CD4-positive, CD25-positive, alpha-beta regulatory T cell (primary cell): ENCODE measurements around the gene TRIM50. TPM values are rescaled to one million over a fixed set of nuclear protein-coding genes. Genes with fewer than 3 reads are reported as not detected.
"Not testable (repeated sequence)": the region's sequence is repeated elsewhere in the genome, so short reads cannot be mapped to it uniquely, and the experiment has no call there.

Experiments used
- ATAC-seq, 2 donors: fragments of 150-1000 bp; cut with Tn5 transposase; one replicate each; pipeline ENCODE4 v1.10.0; 2021; ENCODE audit warnings: low read depth in 2 of 2, moderate number of reproducible peaks in 2 of 2, moderate library complexity in 1 of 2
- DNase-seq, 3 donors: peaks; one replicate each; pipeline versions ENCODE4 v3.0.0 to v3.0.0-alpha.2; 2012 to 2022; ENCODE audit warnings: mixed read lengths in 1 of 3
- H3K27ac ChIP-seq: one replicate; pipeline ENCODE4 v1.7.0; 2013; ENCODE audit warnings: mild to moderate bottlenecking, low read length; ENCODE audit not compliant: insufficient read depth, poor library complexity, severe bottlenecking
- H3K27me3 ChIP-seq: one replicate; pipeline ENCODE4 v1.7.0; 2013; ENCODE audit warnings: low read length; ENCODE audit not compliant: control insufficient read depth, insufficient read depth
- H3K36me3 ChIP-seq: one replicate; pipeline ENCODE4 v1.7.0; 2013; ENCODE audit warnings: mild to moderate bottlenecking, low read length, moderate library complexity; ENCODE audit not compliant: control insufficient read depth, insufficient read depth
- H3K4me1 ChIP-seq: 2 replicates; pipeline ENCODE4 v1.7.0; 2013; ENCODE audit warnings: mild to moderate bottlenecking, low read length; ENCODE audit not compliant: insufficient read depth, control insufficient read depth, poor library complexity, severe bottlenecking
- H3K4me3 ChIP-seq: one replicate; pipeline ENCODE4 v1.7.0; 2013; ENCODE audit warnings: low read depth, mild to moderate bottlenecking, low read length, moderate library complexity
- H3K9me3 ChIP-seq, 2 experiments: 1 replicate in 1 of 2; 2 replicates in 1 of 2; pipeline ENCODE4 v1.7.0; 2013; ENCODE audit warnings: low read length in 2 of 2, mild to moderate bottlenecking in 1 of 2, moderate library complexity in 1 of 2; ENCODE audit not compliant: control insufficient read depth in 2 of 2
- H3K27ac Mint-ChIP-seq, 3 donors: one replicate each; pipeline ENCODE4 v1.8.0; 2020 to 2022; ENCODE audit warnings: mild to moderate bottlenecking in 3 of 3, mixed read lengths in 3 of 3, moderate library complexity in 2 of 3
- H3K27me3 Mint-ChIP-seq: one replicate; pipeline ENCODE4 v1.8.0; 2022; ENCODE audit warnings: mild to moderate bottlenecking, mixed read lengths
- H3K36me3 Mint-ChIP-seq: one replicate; pipeline ENCODE4 v1.8.0; 2020; ENCODE audit warnings: mixed read lengths
- H3K4me1 Mint-ChIP-seq, 4 donors: one replicate each; pipeline ENCODE4 v1.8.0; 2020 to 2022; ENCODE audit warnings: mixed read lengths in 4 of 4, mild to moderate bottlenecking in 1 of 4
- H3K4me3 Mint-ChIP-seq, 4 donors: one replicate each; pipeline ENCODE4 v1.8.0; 2020 to 2022; ENCODE audit warnings: mild to moderate bottlenecking in 4 of 4, mixed read lengths in 4 of 4, moderate library complexity in 3 of 4
- H3K9me3 Mint-ChIP-seq, 7 donors: one replicate each; pipeline ENCODE4 v1.8.0; 2020 to 2022; ENCODE audit warnings: mixed read lengths in 7 of 7, mild to moderate bottlenecking in 3 of 7, moderate library complexity in 2 of 7
- polyA plus RNA-seq, 4 donors: library from polyadenylated mRNA; unstranded; fragments of 300-500 nt; fragmentation: Illumina TruSeq; gene quantifications; one replicate each; pipeline ENCODE4 v1.2.3, GENCODE V29; 2021
- total RNA-seq: library from RNA; stranded (reverse); gene quantifications from one replicate; pipeline ENCODE4 v1.2.3, GENCODE V29; 2022

TRIM50 gene
- total and polyA plus RNA-seq, 5 donors from 2014 or later: not detected

GRCh38 chr7:73330772-73331171 lies 2.9 kb upstream of the TRIM50 start:
- peaks cover 6% of the 10 kb centered on the region for H3K27me3 Mint-ChIP-seq
- no peak for DNase-seq
- Histone ChIP-seq H3K27me3 (no peaks in the 10 kb centered on the region), H3K4me1 (no peaks in the 10 kb centered on the region), H3K9me3 (no peaks in the 10 kb centered on the region), H3K36me3 (no peaks in the 10 kb centered on the region), H3K27ac (no peak overlapping the region), H3K4me3 (no peak overlapping the region)
- H3K4me3 Mint-ChIP-seq: no peak overlapping the region
- ATAC-seq: no peak
- H3K4me1 Mint-ChIP-seq: no peaks in the 10 kb centered on the region
- no peak overlapping the region for H3K27ac Mint-ChIP-seq
- no peaks in the 10 kb centered on the region for H3K36me3 Mint-ChIP-seq
- H3K9me3 Mint-ChIP-seq: peaks cover 0 to 2% (median 0%) of the 10 kb centered on the region in 7 donors

- no peak overlapping the region for H3K4me3 ChIP-seq
- H3K9me3 Mint-ChIP-seq: peaks cover 0 to 2% (median 0%) of the 10 kb centered on the region in 7 donors
- no peak overlapping the region for H3K27ac Mint-ChIP-seq
- H3K4me1 ChIP-seq: no peaks in the 10 kb centered on the region
- H3K4me1 Mint-ChIP-seq: no peaks in the 10 kb centered on the region
- no peak for DNase-seq
- H3K36me3 Mint-ChIP-seq: no peaks in the 10 kb centered on the region
- no peak overlapping the region for H3K27ac ChIP-seq
- ATAC-seq: no peak
- peaks cover 6% of the 10 kb centered on the region for H3K27me3 Mint-ChIP-seq
- H3K36me3 ChIP-seq: no peaks in the 10 kb centered on the region
- no peaks in the 10 kb centered on the region for H3K9me3 ChIP-seq
- H3K27me3 ChIP-seq: no peaks in the 10 kb centered on the region
- H3K4me3 Mint-ChIP-seq: no peak overlapping the region
Measured at GRCh38 chr7:73329861-73330581, 2.1 kb upstream of the TRIM50 start.

- Mint-ChIP-seq H3K4me1 (peaks cover 0 to 11% (median 4%) of the 10 kb centered on the region in 4 donors), H3K27me3 (peaks cover 2% of the 10 kb centered on the region), H3K36me3 (no peaks in the 10 kb centered on the region), H3K9me3 (peaks cover 0 to 2% (median 0%) of the 10 kb centered on the region in 7 donors), H3K4me3 (no peak overlapping the region), H3K27ac (no peak overlapping the region)
- Histone ChIP-seq H3K9me3 (no peaks in the 10 kb centered on the region), H3K4me1 (peaks cover 5% of the 10 kb centered on the region), H3K4me3 (no peak overlapping the region), H3K27me3 (no peaks in the 10 kb centered on the region), H3K27ac (no peak overlapping the region), H3K36me3 (no peaks in the 10 kb centered on the region)
- DNase-seq: no peak
- ATAC-seq: no peak
Measured at GRCh38 chr7:73328696-73329095, 814 bp upstream of the TRIM50 start.

- not testable (repeated sequence) for H3K4me3 Mint-ChIP-seq, H3K27ac Mint-ChIP-seq, DNase-seq, ATAC-seq, H3K27me3 Mint-ChIP-seq, H3K4me1 ChIP-seq, H3K36me3 Mint-ChIP-seq, H3K9me3 ChIP-seq, H3K27me3 ChIP-seq, H3K27ac ChIP-seq, H3K36me3 ChIP-seq, H3K9me3 Mint-ChIP-seq, H3K4me3 ChIP-seq
- peaks cover 0 to 16% (median 8%) of the 10 kb centered on the region in 4 donors for H3K4me1 Mint-ChIP-seq
Measured at GRCh38 chr7:73327449-73327848, 433 bp downstream of the TRIM50 start.

- H3K36me3 Mint-ChIP-seq, H3K27me3 Mint-ChIP-seq, ATAC-seq, H3K27ac Mint-ChIP-seq, H3K4me3 ChIP-seq, H3K27ac ChIP-seq, H3K36me3 ChIP-seq, H3K4me1 ChIP-seq, H3K9me3 Mint-ChIP-seq, DNase-seq, H3K9me3 ChIP-seq, H3K27me3 ChIP-seq, H3K4me3 Mint-ChIP-seq: not testable (repeated sequence)
- peaks cover 0 to 17% (median 10%) of the 10 kb centered on the region in 4 donors for H3K4me1 Mint-ChIP-seq
Measured at GRCh38 chr7:73325424-73325823, 2.5 kb downstream of the TRIM50 start.

GRCh38 chr7:73324081-73324845 lies 3.6 kb downstream of the TRIM50 start:
- Mint-ChIP-seq H3K4me1 (peaks cover 0 to 17% (median 10%) of the 10 kb centered on the region in 4 donors), H3K4me3 (peak overlapping the region in 3 of 4 donors; percentile 61 to 91 (median 76)), H3K27ac (peak overlapping the region in 2 of 3 donors; percentile 82 to 95)
- H3K27me3 ChIP-seq, H3K36me3 ChIP-seq, H3K4me1 ChIP-seq, H3K9me3 Mint-ChIP-seq, H3K27me3 Mint-ChIP-seq, H3K36me3 Mint-ChIP-seq, H3K9me3 ChIP-seq, H3K27ac ChIP-seq: not testable (repeated sequence)
- ATAC-seq (peak; percentile 73 to 79), DNase-seq (peak; percentile 5 to 59 (median 37))
- peak overlapping the region; percentile 61 for H3K4me3 ChIP-seq

GRCh38 chr7:73323434-73324080 lies 4.3 kb downstream of the TRIM50 start:
- H3K4me3 Mint-ChIP-seq: peak overlapping the region in 3 of 4 donors; percentile 61 to 91 (median 76)
- not testable (repeated sequence) for H3K36me3 ChIP-seq, H3K36me3 Mint-ChIP-seq, H3K4me1 ChIP-seq, ATAC-seq, DNase-seq, H3K27ac ChIP-seq, H3K27me3 Mint-ChIP-seq, H3K27me3 ChIP-seq, H3K9me3 ChIP-seq, H3K9me3 Mint-ChIP-seq
- H3K27ac Mint-ChIP-seq: peak overlapping the region in 2 of 3 donors; percentile 82 to 95
- H3K4me1 Mint-ChIP-seq: peaks cover 0 to 17% (median 10%) of the 10 kb centered on the region in 4 donors
- peak overlapping the region; percentile 61 for H3K4me3 ChIP-seq
